Natural killer cell treated with Interleukin-12 subunit alpha and Interleukin-12 subunit beta and Interleukin-15 and Interleukin-18, amount 100 ng/mL, for 72 hours (primary cell): ENCODE measurements around the gene SGCD. TPM values are rescaled to one million over a fixed set of nuclear protein-coding genes. Genes with fewer than 3 reads are reported as not detected.
"Not testable (repeated sequence)": the region's sequence is repeated elsewhere in the genome, so short reads cannot be mapped to it uniquely, and the experiment has no call there.

Experiments
- ATAC-seq, 2 donors: fragments of 150-1000 bp; cut with Tn5 transposase in 1 of 2; sonication (Bioruptor Pico), chemical (Tn5 transposase) in 1 of 2; 2 replicates each; pipeline ENCODE4 v1.10.0; 2021
- DNase-seq: peaks from one replicate; pipeline ENCODE4 v3.0.0; 2022; ENCODE audit warnings: low spot score
- H3K27ac Mint-ChIP-seq, 2 donors: 1 replicate in 1 of 2; 2 replicates in 1 of 2; pipeline ENCODE4 v1.8.0; 2022; ENCODE audit warnings: mixed read lengths in 2 of 2, mild to moderate bottlenecking in 1 of 2, moderate library complexity in 1 of 2
- H3K27me3 Mint-ChIP-seq, 2 donors: 1 replicate in 1 of 2; 2 replicates in 1 of 2; pipeline ENCODE4 v1.8.0; 2022; ENCODE audit warnings: mixed read lengths in 2 of 2
- H3K36me3 Mint-ChIP-seq: one replicate; pipeline ENCODE4 v1.8.0; 2022; ENCODE audit warnings: mixed read lengths
- H3K4me1 Mint-ChIP-seq, 2 donors: 1 replicate in 1 of 2; 2 replicates in 1 of 2; pipeline ENCODE4 v1.8.0; 2022; ENCODE audit warnings: low read depth in 2 of 2, mixed read lengths in 2 of 2, mild to moderate bottlenecking in 1 of 2
- H3K4me3 Mint-ChIP-seq: one replicate; pipeline ENCODE4 v1.8.0; 2022; ENCODE audit warnings: mixed read lengths
- H3K9me3 Mint-ChIP-seq: 2 replicates; pipeline ENCODE4 v1.8.0; 2022; ENCODE audit warnings: mixed read lengths
- total RNA-seq, 2 donors: library from RNA; stranded (reverse); gene quantifications; one replicate each; pipeline ENCODE4 v1.2.3, GENCODE V29; 2022

The SGCD gene
- total RNA-seq, 2 donors from 2014 or later: 0.20 TPM; not detected in 1

GRCh38 chr5:156598964-156599363 lies 272.0 kb downstream of the SGCD start:
- no peak for ATAC-seq
- H3K9me3 Mint-ChIP-seq: peaks cover 4% of the 10 kb centered on the region
- no peak overlapping the region for H3K4me3 Mint-ChIP-seq
- no peak for DNase-seq
- H3K4me1 Mint-ChIP-seq: no peaks in the 10 kb centered on the region
- peaks cover 15 to 27% of the 10 kb centered on the region in 2 donors for H3K27me3 Mint-ChIP-seq
- no peak overlapping the region for H3K27ac Mint-ChIP-seq
- H3K36me3 Mint-ChIP-seq: peaks cover 16% of the 10 kb centered on the region

- not testable (repeated sequence) for H3K4me3 Mint-ChIP-seq, ATAC-seq
Observed at GRCh38 chr5:156610582-156610981, 283.6 kb downstream of the SGCD start.

GRCh38 chr5:156615901-156616300 lies 288.9 kb downstream of the SGCD start:
- peaks cover 9% of the 10 kb centered on the region for H3K9me3 Mint-ChIP-seq
- no peak overlapping the region for H3K4me3 Mint-ChIP-seq
- H3K36me3 Mint-ChIP-seq: peaks cover 17% of the 10 kb centered on the region
- no peaks in the 10 kb centered on the region for H3K4me1 Mint-ChIP-seq
- H3K27ac Mint-ChIP-seq: no peak overlapping the region
- ATAC-seq (no peak), DNase-seq (no peak)
- H3K27me3 Mint-ChIP-seq: peaks cover 8 to 18% of the 10 kb centered on the region in 2 donors

More at GRCh38 chr5:156610582-156610981, 283.6 kb downstream of the SGCD start:
- not testable (repeated sequence) for H3K4me1 Mint-ChIP-seq, DNase-seq, H3K27ac Mint-ChIP-seq
- H3K9me3 Mint-ChIP-seq: peaks cover 14% of the 10 kb centered on the region
- peaks cover 33% of the 10 kb centered on the region for H3K36me3 Mint-ChIP-seq
- peaks cover 3 to 33% of the 10 kb centered on the region in 2 donors for H3K27me3 Mint-ChIP-seq

- Mint-ChIP-seq H3K4me1 (no peaks in the 10 kb centered on the region), H3K27me3 (peaks cover 12 to 25% of the 10 kb centered on the region in 2 donors), H3K4me3 (no peak overlapping the region), H3K9me3 (no peaks in the 10 kb centered on the region), H3K27ac (no peak overlapping the region), H3K36me3 (peaks cover 4% of the 10 kb centered on the region)
- ATAC-seq (no peak), DNase-seq (no peak)
Observed at GRCh38 chr5:156617426-156617825, 290.5 kb downstream of the SGCD start.

- Mint-ChIP-seq H3K4me1 (no peaks in the 10 kb centered on the region), H3K4me3 (no peak overlapping the region), H3K27ac (no peak overlapping the region), H3K36me3 (peaks cover 4% of the 10 kb centered on the region), H3K27me3 (peaks cover 15 to 25% of the 10 kb centered on the region in 2 donors), H3K9me3 (no peaks in the 10 kb centered on the region)
- ATAC-seq (no peak), DNase-seq (no peak)
Observed at GRCh38 chr5:156618601-156619000, 291.6 kb downstream of the SGCD start.

GRCh38 chr5:156621719-156622118 lies 294.8 kb downstream of the SGCD start:
- Mint-ChIP-seq H3K27ac (no peak overlapping the region), H3K9me3 (no peaks in the 10 kb centered on the region), H3K4me1 (no peaks in the 10 kb centered on the region), H3K36me3 (no peaks in the 10 kb centered on the region), H3K27me3 (peaks cover 16 to 17% of the 10 kb centered on the region in 2 donors), H3K4me3 (no peak overlapping the region)
- DNase-seq (no peak), ATAC-seq (no peak)

GRCh38 chr5:156623381-156624040 lies 296.5 kb downstream of the SGCD start:
- DNase-seq (no peak), ATAC-seq (no peak)
- H3K27me3 Mint-ChIP-seq: peaks cover 12 to 16% of the 10 kb centered on the region in 2 donors
- H3K4me3 Mint-ChIP-seq: no peak overlapping the region
- no peaks in the 10 kb centered on the region for H3K36me3 Mint-ChIP-seq
- no peak overlapping the region for H3K27ac Mint-ChIP-seq
- H3K9me3 Mint-ChIP-seq: no peaks in the 10 kb centered on the region
- peaks cover 5 to 6% of the 10 kb centered on the region in 2 donors for H3K4me1 Mint-ChIP-seq

GRCh38 chr5:156624686-156625085 lies 297.7 kb downstream of the SGCD start:
- no peaks in the 10 kb centered on the region for H3K9me3 Mint-ChIP-seq
- DNase-seq (no peak), ATAC-seq (no peak)
- H3K36me3 Mint-ChIP-seq: no peaks in the 10 kb centered on the region
- H3K27me3 Mint-ChIP-seq: peaks cover 12 to 16% of the 10 kb centered on the region in 2 donors
- H3K4me3 Mint-ChIP-seq: no peak overlapping the region
- H3K27ac Mint-ChIP-seq: no peak overlapping the region
- peaks cover 5 to 6% of the 10 kb centered on the region in 2 donors for H3K4me1 Mint-ChIP-seq

- Mint-ChIP-seq H3K4me1 (peaks cover 5 to 6% of the 10 kb centered on the region in 2 donors), H3K9me3 (no peaks in the 10 kb centered on the region), H3K36me3 (no peaks in the 10 kb centered on the region), H3K27me3 (peaks cover 0 to 5% of the 10 kb centered on the region in 2 donors), H3K4me3 (no peak overlapping the region), H3K27ac (no peak overlapping the region)
- ATAC-seq (no peak), DNase-seq (no peak)
Observed at GRCh38 chr5:156628421-156628820, 301.5 kb downstream of the SGCD start.

- Mint-ChIP-seq H3K4me3 (no peak overlapping the region), H3K9me3 (no peaks in the 10 kb centered on the region), H3K27me3 (peaks cover 0 to 3% of the 10 kb centered on the region in 2 donors), H3K36me3 (no peaks in the 10 kb centered on the region), H3K27ac (no peak overlapping the region), H3K4me1 (peaks cover 5 to 6% of the 10 kb centered on the region in 2 donors)
- ATAC-seq (no peak), DNase-seq (no peak)
Observed at GRCh38 chr5:156631005-156631404, 304.0 kb downstream of the SGCD start.

GRCh38 chr5:156634301-156634700 lies 307.3 kb downstream of the SGCD start:
- no peak overlapping the region for H3K27ac Mint-ChIP-seq
- H3K4me3 Mint-ChIP-seq: no peak overlapping the region
- no peaks in the 10 kb centered on the region for H3K36me3 Mint-ChIP-seq
- no peaks in the 10 kb centered on the region for H3K9me3 Mint-ChIP-seq
- ATAC-seq (no peak), DNase-seq (no peak)
- peaks cover 7 to 8% of the 10 kb centered on the region in 2 donors for H3K27me3 Mint-ChIP-seq
- H3K4me1 Mint-ChIP-seq: peaks cover 0 to 3% of the 10 kb centered on the region in 2 donors

GRCh38 chr5:156640691-156641241 lies 313.8 kb downstream of the SGCD start:
- no peaks in the 10 kb centered on the region for H3K36me3 Mint-ChIP-seq
- ATAC-seq: no peak
- peaks cover 11 to 14% of the 10 kb centered on the region in 2 donors for H3K27me3 Mint-ChIP-seq
- H3K27ac Mint-ChIP-seq: no peak overlapping the region
- no peak for DNase-seq
- H3K4me1 Mint-ChIP-seq: peaks cover 0 to 3% of the 10 kb centered on the region in 2 donors
- H3K4me3 Mint-ChIP-seq: no peak overlapping the region
- H3K9me3 Mint-ChIP-seq: no peaks in the 10 kb centered on the region

- H3K9me3 Mint-ChIP-seq: no peaks in the 10 kb centered on the region
- no peaks in the 10 kb centered on the region for H3K36me3 Mint-ChIP-seq
- no peak overlapping the region for H3K4me3 Mint-ChIP-seq
- H3K4me1 Mint-ChIP-seq: peaks cover 0 to 3% of the 10 kb centered on the region in 2 donors
- no peak overlapping the region for H3K27ac Mint-ChIP-seq
- peaks cover 17 to 19% of the 10 kb centered on the region in 2 donors for H3K27me3 Mint-ChIP-seq
- no peak for DNase-seq
- ATAC-seq: no peak
Observed at GRCh38 chr5:156641686-156642085, 314.7 kb downstream of the SGCD start.

- H3K4me3 Mint-ChIP-seq: no peak overlapping the region
- H3K27ac Mint-ChIP-seq: no peak overlapping the region
- H3K27me3 Mint-ChIP-seq: peaks cover 22 to 30% of the 10 kb centered on the region in 2 donors
- H3K9me3 Mint-ChIP-seq: no peaks in the 10 kb centered on the region
- ATAC-seq (no peak), DNase-seq (no peak)
- no peaks in the 10 kb centered on the region for H3K36me3 Mint-ChIP-seq
- H3K4me1 Mint-ChIP-seq: no peaks in the 10 kb centered on the region
Observed at GRCh38 chr5:156647034-156647451, 320.1 kb downstream of the SGCD start.
